GM19455 (cell line): Measurements from ENCODE around the gene C1orf174.

Experiments
- ATAC-seq: cut with Tn5 transposase; IDR thresholded peaks from one replicate; pipeline ENCODE4 v1.9.1; 2021; ENCODE audit not compliant: unreplicated experiment

The C1orf174 gene

DNA sequence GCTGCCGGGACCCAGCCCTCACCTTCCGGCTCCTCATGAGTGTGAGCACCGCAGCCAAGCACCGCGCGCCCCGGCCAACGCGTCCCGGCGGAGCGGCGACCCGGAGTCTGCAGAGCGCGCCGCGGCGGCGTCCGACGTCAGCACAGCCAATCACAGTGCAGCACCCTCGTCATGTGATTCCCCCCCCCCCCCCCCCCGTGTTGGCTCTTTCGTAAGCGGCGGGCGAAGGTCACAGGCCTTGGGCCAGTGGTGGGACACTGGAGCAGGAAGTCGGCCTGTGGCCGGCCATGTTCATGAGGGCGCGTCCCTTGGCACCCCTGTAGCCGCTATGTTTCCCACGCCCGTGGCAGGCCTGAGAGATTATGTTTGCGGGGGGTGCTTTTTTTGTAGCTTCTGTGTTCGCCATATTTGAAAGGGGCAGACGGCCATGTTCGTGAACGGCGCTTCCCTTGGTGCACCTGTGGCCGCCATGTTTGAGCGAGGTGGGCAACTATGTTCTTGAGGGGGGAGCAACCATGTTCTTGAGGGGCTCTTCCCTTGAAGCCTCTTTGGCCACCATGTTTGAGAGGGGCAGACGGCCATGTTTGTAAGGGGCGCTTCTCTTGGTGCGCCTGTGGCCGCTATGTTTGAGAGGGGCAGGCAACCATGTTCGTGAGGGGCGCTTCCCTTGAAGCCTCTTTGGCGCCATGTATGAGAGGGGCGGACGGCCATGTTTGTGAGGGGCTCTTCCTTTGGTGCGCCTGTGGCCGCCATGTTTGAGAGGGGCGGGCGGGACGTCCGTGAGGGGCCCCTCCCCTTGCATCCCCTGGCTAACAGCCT is at the start of gene C1orf174:
Gene C1orf174, minus strand, starts transcription at position 123 of the 819 bp plus-strand sequence. Its CDS starts 86 bp downstream, at position 37.
- ATAC-seq = peak; percentile 71

DNA sequence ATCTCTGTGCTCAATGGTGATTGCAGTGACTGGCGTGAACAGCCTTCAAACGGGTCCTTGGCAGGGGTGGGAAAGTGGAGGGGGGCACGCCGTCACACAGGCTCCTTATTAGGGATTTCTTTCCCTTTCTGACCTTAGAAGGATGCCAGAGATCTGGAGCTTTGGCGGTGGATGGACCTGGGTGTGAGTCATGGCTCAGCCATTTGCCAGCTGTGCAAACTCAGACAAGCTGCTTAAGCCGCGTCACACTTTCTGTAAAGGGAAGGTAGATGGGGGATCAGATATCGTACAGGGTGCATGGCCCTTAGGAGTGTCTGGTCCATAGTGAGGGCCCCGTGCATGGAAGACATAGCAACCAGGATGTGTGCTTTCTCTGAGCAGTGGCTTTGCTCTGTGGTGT is 48.3 kb upstream of the C1orf174 start:
- ATAC-seq = no peak

- ATAC-seq = no peak
Measured at GRCh38 chr1:3945916-3946840, 46.1 kb upstream of the C1orf174 start.

GRCh38 chr1:3945222-3945621 is 45.1 kb upstream of the C1orf174 start:
- no peak for ATAC-seq

GRCh38 chr1:3944578-3945125 is 44.6 kb upstream of the C1orf174 start:
- ATAC-seq = no peak

- ATAC-seq = no peak
Measured at GRCh38 chr1:3943806-3944577, 43.9 kb upstream of the C1orf174 start.

DNA sequence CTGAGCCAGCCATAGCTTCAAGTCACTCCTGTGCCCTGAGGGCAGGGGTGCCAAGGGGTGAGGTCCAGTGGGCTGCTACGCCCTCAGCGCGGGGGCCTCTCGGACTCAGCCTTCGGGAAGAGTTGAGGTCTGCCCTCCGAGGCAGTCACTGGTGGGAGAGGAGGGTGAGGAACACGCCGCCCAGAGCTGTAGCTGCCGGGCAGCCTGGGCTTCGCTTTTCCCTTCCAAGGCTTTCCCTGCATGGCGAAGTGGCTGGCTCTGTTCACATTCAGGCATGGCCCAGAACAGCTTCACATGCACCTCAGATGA is 43.0 kb upstream of the C1orf174 start:
- ATAC-seq = no peak

GRCh38 chr1:3942416-3943122 is 42.5 kb upstream of the C1orf174 start:
- ATAC-seq = no peak

- no peak for ATAC-seq
Measured at GRCh38 chr1:3940754-3941345, 40.8 kb upstream of the C1orf174 start.

DNA sequence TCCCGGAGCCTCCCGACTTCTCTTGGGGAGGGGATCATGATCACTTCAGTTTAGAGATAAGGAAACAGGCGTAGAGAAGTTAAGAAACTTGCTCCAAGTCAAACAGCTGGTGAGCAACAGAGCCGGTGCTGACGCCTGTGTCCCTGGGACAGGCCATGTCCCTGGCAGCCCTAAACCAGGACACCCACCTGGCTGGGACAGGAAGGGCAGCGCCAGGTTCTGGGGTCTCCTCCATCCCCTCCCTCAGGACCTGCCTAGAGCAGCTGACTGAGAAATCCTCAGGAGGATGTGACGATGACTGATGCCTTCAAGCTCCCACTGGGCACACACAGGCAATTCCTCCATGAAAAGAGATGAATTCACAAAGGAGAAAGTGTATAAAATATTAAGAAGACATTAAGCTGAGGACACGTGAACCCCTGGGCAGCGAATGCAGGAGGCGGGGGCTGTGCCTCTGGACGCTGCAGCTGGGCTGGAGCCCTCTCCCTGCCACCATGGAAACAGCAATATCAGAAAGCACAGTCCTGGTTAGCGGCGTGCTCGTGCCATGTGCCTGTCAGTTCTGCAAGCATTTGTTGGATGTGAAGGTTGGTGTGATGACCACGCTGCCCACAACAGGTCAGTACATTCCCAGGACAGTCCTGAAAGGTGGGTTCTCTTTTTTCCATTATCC is 40.1 kb upstream of the C1orf174 start:
- no peak for ATAC-seq

GRCh38 chr1:3939242-3940080 is 39.4 kb upstream of the C1orf174 start:
- ATAC-seq = no peak

DNA sequence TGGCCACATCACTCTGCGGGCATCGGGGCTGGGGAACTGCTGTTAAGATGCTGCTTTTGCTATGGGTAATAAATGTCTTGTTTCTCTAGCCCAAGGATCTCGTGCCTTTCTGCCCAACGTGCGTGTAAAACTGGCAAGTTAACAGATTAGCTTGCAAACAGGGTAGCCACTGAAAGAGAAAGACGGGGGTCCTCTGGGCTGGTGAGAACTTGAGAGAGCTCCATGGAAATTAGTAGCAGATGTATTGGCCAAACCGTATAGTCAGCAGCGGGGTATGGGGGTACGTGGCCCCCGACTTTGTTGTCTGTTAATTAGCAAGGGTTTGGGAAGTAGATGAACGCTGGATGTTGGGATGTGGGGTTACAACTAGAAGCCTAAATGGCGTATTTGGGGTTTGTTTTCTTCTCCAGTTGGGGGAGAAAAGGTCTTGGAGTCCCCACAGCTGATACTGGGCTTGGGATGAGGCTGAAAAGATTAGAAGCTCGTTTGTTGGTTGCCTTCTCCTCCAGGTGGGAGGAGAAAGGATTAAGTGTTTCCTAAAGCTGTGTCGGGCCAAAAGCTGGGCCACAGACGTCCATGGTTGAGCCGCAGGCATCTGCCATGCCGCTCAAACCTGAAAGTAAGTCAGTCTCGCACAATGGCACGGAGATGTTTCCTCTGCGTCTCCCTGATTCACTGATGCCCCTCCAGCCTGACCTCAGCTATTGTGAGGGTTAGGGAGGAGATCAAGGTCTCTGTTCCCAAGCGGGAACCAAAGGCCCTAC is 32.3 kb upstream of the C1orf174 start:
- no peak for ATAC-seq

- no peak for ATAC-seq
Measured at GRCh38 chr1:3931007-3931912, 31.2 kb upstream of the C1orf174 start.

GRCh38 chr1:3930301-3931006 is 30.4 kb upstream of the C1orf174 start:
- no peak for ATAC-seq

- ATAC-seq = no peak
Measured at GRCh38 chr1:3929126-3929525, 29.1 kb upstream of the C1orf174 start.

DNA sequence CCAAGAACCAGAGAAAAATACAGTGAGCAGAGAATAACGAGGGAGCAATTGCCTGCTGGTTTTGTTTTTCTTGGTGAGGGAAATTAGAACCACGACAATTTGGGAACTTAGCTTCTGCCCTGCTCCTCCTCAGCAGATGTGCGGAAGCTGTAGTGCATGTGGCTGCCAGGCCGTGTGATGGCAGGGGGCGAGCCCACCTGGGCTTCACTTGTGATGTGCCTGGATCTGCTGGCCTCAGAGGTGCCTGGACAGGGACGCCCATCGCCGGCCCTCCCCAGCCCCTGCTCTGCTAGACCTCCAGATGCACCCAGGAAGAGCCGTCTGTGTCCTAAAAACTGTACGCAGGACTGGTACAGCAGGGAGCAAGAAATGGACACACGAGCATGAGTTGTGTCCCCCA is 28.5 kb upstream of the C1orf174 start:
- no peak for ATAC-seq
